Measurements from ENCODE around the gene RGL1.

RGL1 gene

DNA sequence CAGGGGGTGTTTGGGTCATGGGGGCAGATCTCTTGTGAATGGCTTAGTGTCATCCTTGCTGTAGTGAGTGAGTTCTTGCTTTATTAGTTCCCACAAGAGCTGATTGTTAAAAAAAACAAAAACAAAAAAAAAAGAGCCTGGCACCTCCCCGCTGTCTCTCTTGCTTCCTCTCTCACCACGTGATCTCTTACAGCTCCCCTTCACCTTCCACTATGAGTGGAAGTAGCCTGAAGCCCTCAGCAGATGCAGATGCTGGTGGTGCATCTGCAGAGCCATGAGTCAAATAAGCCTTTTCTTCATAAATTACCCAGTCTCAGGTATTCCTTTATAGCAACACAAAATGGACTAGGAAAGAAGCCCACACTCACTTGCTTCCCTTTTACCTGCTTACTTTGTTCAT lies 17.2 kb upstream of the RGL1 start:
- DNase-seq, result no peak

GRCh38 chr1:183791319-183791718 lies 13.6 kb upstream of the RGL1 start:
- DNase-seq, result no peak

- DNase-seq, result no peak
Observed at GRCh38 chr1:183792300-183792699, 12.6 kb upstream of the RGL1 start.

GRCh38 chr1:183794088-183794487 lies 10.8 kb upstream of the RGL1 start:
- DNase-seq, result no peak

DNA sequence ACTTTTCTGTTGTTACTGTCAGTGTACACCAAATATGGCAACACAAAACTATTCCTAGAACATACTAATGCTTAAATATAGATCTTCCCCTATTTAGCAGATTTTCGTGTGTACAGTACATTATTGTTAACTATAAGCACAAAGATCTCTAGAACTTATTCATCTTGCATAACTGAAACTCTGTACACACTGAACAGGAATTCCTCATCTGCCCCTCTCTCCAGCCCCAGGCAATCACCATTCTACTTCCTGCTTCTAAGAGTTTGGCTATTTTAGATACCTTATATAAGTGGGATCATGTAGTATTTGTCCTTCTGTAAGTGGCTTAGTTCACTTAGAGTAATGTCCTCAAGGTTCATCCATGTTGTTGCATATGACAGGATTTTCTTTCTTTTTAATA lies 4.5 kb upstream of the RGL1 start:
- no peak for DNase-seq

DNA sequence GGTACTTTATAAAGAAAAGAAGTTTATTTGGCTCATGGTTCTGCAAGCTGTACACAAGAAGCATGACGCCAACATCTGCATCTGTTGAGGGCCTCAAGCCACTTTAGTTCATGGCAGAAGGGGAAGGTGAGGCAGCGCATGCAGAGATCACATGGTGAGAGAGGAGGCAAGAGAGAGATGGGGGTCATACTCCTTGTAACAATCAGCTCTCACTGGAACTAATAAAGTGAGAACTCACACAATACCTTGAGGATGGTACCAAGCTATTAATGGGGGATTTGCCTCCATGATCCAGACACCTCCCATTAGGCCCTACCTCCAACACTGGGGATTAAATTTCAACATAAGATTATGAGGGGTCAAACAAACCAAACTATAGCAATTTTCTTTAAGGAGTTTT lies 3.3 kb upstream of the RGL1 start:
- no peak for DNase-seq

DNA sequence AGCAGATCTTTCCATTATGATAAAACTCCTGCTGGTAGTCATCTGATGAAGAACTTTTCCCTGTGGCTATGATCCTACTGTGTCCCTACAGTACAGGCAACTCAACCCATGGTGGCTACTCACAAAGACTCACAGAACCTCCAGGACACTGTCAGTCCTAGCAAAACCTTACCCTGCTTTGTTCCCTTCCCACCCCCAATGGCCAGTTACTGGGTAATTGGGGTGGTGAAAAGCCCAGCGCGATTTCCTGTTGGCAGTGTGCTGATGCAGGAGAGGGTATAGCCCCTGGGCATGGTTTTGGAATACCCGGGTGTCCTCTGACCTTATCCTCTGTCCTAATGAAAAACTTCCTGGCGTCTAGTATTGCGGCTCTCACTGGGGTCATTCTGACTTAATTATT lies 533 bp upstream of the RGL1 start:
- DNase-seq, result no peak

- DNase-seq, result no peak
Observed at GRCh38 chr1:183806125-183806524, 1.2 kb downstream of the RGL1 start.

DNA sequence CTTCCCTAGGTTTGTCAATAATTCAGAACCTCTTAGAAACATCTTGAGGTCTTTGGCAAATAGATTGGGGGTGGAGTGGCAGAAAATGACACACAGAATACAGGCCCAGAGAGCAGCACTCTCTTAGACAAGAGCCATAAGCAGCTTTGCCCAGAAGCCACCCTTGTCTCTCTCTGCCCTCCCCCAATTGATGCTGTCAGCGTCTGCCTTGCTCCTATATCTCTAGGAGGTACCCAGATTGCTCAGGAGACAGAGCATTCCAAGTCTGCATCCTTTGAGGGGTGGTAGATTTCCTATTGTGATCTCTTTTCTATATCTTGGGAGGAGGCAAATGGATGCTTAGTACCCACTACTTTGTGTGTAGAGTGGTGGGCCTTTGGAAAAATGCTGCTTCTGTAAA lies 1.8 kb downstream of the RGL1 start:
- peak; percentile 63 for DNase-seq

- no peak for DNase-seq
Observed at GRCh38 chr1:183807549-183808168, 2.7 kb downstream of the RGL1 start.

GRCh38 chr1:183808296-183809027 lies 3.5 kb downstream of the RGL1 start:
- no peak for DNase-seq

DNA sequence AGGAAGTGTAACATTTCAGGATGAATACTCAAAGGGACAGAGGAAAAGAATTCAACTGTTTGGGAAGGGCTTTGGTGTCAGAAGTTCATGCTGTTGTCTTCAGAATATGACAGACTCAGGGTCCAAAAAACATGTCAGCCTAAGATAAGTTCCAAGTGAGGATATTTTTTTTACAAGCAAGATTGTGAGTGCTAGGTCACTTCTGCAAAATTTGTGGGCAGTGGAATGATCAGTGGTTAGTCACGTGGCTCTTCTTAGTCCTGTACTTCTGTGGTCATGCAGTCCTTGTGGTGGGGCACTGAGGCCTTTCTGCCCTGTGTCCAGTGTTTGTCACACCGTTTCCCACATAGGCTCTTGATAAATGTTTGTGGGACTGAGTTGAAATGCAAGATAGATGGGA lies 5.2 kb downstream of the RGL1 start:
- no peak for DNase-seq

DNA sequence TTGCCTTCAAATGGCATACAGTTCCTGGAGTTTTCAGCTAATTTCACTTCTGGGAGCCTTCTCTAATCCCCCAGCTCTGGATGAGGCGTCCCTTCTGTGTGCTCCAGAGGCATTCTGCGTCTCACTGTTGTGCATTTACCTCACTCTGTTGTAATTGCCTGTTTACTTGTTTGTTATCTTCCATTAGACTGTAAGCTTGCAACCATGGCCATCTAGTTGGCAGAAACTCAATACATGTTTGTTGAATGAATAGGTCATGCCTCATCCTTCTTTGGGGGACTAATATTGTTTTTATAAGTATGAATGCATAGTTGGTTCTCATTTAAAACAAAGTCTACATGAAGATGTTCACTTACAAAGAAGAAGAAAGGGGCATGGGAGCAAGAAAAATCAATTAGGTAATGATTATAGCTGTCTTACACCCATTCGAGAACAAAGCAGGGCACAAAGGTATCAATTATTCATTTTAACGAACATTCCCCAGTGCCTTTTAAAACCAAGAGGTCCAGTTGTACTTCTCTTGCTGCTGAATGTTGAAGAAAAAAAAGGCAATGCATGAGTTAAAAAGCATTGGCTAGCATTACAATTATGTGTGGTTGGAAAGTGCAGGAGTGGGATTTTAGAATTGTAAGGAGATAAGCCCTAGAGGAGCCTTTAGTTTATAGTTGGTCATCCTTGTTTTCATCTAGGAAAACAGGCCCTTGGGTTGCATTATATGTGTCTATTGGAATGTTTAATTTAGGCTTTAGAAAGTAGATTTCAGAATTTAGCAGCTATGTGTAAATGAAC lies 6.0 kb downstream of the RGL1 start:
- no peak for DNase-seq

DNA sequence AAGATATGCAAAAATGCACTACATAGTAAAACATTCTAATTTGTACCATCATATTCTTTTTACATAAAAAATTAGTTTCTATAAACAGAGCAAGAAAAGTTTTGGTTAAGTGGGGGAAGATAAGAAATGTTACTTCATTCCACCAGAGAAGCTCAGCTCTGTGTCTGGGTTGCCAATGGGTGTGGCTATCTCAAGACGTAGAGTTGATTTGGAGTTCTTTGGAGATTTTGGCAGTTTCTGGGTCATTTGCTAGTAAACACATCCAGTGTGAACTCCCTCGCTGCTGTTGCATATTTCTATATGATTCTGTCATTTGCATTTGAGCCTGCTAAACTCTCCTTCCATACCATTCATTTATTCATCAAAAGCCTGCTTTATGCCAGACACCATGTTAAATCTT lies 7.2 kb downstream of the RGL1 start:
- DNase-seq, result no peak

- no peak for DNase-seq
Observed at GRCh38 chr1:183812686-183813569, 8.0 kb downstream of the RGL1 start.

- DNase-seq, result no peak
Observed at GRCh38 chr1:183814121-183814681, 9.3 kb downstream of the RGL1 start.

DNA sequence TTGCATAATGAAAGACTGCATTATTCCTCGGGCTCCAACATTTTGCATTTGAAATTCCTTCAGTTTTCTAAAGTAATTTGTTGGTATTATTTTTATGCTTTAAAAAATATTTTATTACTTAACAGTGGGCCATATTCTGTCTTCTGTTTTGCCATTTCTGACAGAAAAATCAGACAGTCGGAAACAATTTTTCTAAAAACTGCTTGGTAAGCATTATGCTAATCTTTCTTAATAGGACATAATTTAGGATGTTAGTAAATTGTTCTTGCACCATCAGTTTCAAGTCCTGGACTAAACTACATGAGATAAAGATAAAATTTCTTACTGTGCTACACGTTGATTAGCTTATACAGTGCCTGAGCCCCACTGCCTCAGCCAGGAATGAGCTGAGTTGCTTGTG lies 11.2 kb downstream of the RGL1 start:
- no peak for DNase-seq

GRCh38 chr1:183817576-183818288 lies 12.8 kb downstream of the RGL1 start:
- no peak for DNase-seq

DNA sequence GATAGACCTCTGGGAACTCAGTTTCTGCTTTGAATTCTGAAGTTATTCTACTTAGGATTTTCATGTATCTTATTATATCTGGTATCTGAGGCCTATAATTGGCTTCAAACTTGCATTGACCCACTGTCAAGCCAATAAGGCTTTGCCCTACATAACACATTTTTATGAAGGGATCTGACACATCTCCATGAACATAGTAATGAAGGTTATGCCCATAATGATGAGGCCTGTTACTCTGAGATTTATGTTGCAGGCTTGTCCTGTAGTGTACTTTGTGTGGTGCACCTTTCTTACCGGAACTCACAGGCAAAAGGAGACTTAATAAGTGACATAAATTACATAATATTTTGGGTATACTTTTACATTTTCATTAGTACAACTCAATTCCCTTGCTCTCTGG lies 14.1 kb downstream of the RGL1 start:
- no peak for DNase-seq

- no peak for DNase-seq
Observed at GRCh38 chr1:183821309-183821888, 16.5 kb downstream of the RGL1 start.

DNA sequence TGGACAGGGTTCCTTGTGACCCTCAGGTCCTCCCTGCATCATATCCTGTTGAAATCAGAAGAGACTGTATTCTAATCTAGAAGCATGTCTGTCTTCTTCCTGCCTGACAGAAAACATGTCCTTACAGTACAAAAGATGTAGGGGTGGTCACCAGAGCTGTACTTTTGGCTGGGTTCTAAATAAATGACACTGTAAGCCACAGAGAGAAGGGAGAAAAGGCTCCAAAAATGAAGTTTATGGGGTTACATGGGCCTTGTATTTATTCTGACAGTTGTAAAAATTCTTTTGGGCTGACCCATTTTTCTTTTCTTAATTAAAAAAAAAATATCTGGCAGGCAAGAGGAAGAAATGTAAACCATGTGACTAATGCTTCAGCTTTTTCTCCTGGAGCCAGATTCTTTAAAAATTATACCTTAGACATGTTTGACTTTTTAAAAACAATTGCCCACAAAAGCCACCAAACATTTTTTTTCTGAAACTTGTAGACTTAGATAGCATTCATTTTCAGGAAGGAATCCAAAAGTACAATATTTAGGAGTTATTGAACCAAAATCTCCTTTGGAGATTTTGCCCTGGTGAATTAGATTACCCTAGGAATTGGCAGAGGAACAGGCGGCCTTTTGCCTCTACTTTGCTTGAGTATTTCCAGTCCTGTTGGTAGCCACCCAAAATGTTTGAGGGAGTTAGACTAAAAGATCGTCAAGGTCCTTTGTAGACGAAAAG lies 17.1 kb downstream of the RGL1 start:
- no peak for DNase-seq
